ENCODE data around the gene ARSD.

DNA sequence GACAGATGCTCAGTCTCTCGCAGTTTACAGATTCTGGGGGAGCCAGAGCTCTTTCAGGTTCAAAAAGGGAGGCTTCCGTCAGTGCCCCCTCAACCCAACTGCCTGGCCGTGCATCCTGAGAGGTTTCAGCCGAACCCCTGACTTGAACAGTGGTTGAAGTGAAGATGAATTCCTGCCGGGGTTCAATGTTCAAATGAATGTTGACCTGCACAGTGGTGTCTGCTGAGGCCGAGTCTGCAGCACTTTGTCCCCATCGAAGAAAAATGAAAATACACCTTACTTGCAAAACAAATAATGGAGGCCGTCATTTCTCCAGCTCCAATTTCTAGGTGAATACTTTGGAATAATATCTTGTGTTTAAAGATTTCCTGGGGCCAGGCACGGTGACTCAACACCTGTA is 66.7 kb downstream of the ARSD start:
- TF ChIP-seq CTCF (IDR thresholded peaks at IDR 0.05) (no peak), POLR2A (IDR thresholded peaks at IDR 0.05) (no peak)
